Liver (tissue), 9 donors: ENCODE data around the gene S1PR1. TPM values are rescaled to one million over a fixed set of nuclear protein-coding genes. Genes with fewer than 3 reads are reported as not detected.

Experiments used
- DNase-seq: peaks from one replicate; pipeline ENCODE4 v3.0.0-alpha.2; 2017; ENCODE audit warnings: low spot score
- H3K27ac ChIP-seq, 2 donors: one replicate each; pipeline ENCODE4 v1.7.0; 2013; ENCODE audit warnings: inconsistent platforms in 2 of 2, low read length in 2 of 2, control low read depth in 1 of 2, low read depth in 1 of 2, mild to moderate bottlenecking in 1 of 2
- H3K27me3 ChIP-seq, 4 donors: one replicate each; pipeline versions ENCODE4 v1.6.1 to v1.7.0; 2013; ENCODE audit warnings: low read length in 3 of 4, inconsistent platforms in 1 of 4, mild to moderate bottlenecking in 1 of 4, moderate library complexity in 1 of 4; ENCODE audit not compliant: control insufficient read depth in 4 of 4, insufficient read depth in 4 of 4
- H3K36me3 ChIP-seq, 4 donors: one replicate each; pipeline versions ENCODE4 v1.6.1 to v1.7.0; 2013; ENCODE audit warnings: low read length in 3 of 4, mild to moderate bottlenecking in 3 of 4, low read depth in 1 of 4, moderate library complexity in 1 of 4; ENCODE audit not compliant: control insufficient read depth in 4 of 4, insufficient read depth in 3 of 4
- H3K4me1 ChIP-seq, 4 donors: one replicate each; pipeline versions ENCODE4 v1.6.1 to v1.7.0; 2013; ENCODE audit warnings: low read length in 3 of 4, mild to moderate bottlenecking in 3 of 4, moderate library complexity in 1 of 4; ENCODE audit not compliant: control insufficient read depth in 4 of 4, insufficient read depth in 4 of 4
- H3K4me3 ChIP-seq, 3 donors: one replicate each; pipeline versions ENCODE4 v1.6.1 to v1.7.0; 2013; ENCODE audit warnings: low read length in 3 of 3, control low read depth in 1 of 3, low read depth in 1 of 3, mild to moderate bottlenecking in 1 of 3
- H3K9ac ChIP-seq, 2 donors: one replicate each; pipeline ENCODE4 v1.7.0; 2013; ENCODE audit warnings: low read length in 2 of 2, mild to moderate bottlenecking in 2 of 2, moderate library complexity in 2 of 2, control low read depth in 1 of 2, low read depth in 1 of 2
- H3K9me3 ChIP-seq, 4 donors: one replicate each; pipeline versions ENCODE4 v1.6.1 to v1.7.0; 2013; ENCODE audit warnings: low read length in 3 of 4; ENCODE audit not compliant: control insufficient read depth in 4 of 4
- ATF3 ChIP-seq: IDR thresholded peaks from 2 replicates; pipeline ENCODE4 v1.6.1; 2016; ENCODE audit warnings: antibody characterized with exemption
- CTCF ChIP-seq: fragments of 150-350 bp; IDR thresholded peaks from 2 replicates; pipeline ENCODE4 v1.5.1; 2017; ENCODE audit warnings: improper control_type of control experiment, low read depth, low read length; ENCODE audit not compliant: missing input control
- EGR1 ChIP-seq, 2 donors: IDR thresholded peaks; 2 replicates each; pipeline ENCODE4 v1.6.1; 2016 to 2018; ENCODE audit warnings: antibody characterized with exemption in 2 of 2, low read depth in 2 of 2
- FOXA1 ChIP-seq: IDR thresholded peaks from 2 replicates; pipeline ENCODE4 v1.6.1; 2016; ENCODE audit warnings: antibody characterized with exemption
- GABPA ChIP-seq, 2 donors: IDR thresholded peaks in 1 of 2; conservative IDR thresholded peaks in 1 of 2; 2 replicates each; pipeline ENCODE4 v1.6.1; 2016; ENCODE audit warnings: antibody characterized with exemption in 2 of 2, mild to moderate bottlenecking in 1 of 2, moderate library complexity in 1 of 2
- MAX ChIP-seq: IDR thresholded peaks from 2 replicates; pipeline ENCODE4 v1.6.1; 2016; ENCODE audit warnings: antibody characterized with exemption
- NR2F2 ChIP-seq: IDR thresholded peaks from 2 replicates; pipeline ENCODE4 v1.6.1; 2016; ENCODE audit warnings: antibody characterized with exemption
- REST ChIP-seq: IDR thresholded peaks from 2 replicates; pipeline ENCODE4 v1.6.1; 2016; ENCODE audit warnings: antibody characterized with exemption, mild to moderate bottlenecking
- RXRA ChIP-seq, 2 donors: IDR thresholded peaks; 2 replicates each; pipeline ENCODE4 v1.6.1; 2017 to 2018; ENCODE audit warnings: antibody characterized with exemption in 2 of 2, mild to moderate bottlenecking in 1 of 2
- WGBS: extraction: QIAGEN DNeasy Blood & Tissue Kit; methylation state at CpG from one replicate; pipeline ENCODE4 v1.1.7; 2013; 5-methylcytosine and 5-hydroxymethylcytosine counted together
- polyA plus RNA-seq, 2 donors: library from polyadenylated mRNA; stranded (reverse) in 1 of 2; unstranded in 1 of 2; fragments of 200-250 nt in 1 of 2; fragments of >200 nt in 1 of 2; fragmentation: Nextera tagmentation in 1 of 2; extraction: Ambion mirVana in 1 of 2; gene quantifications; one replicate each; pipeline versions ENCODE4 v1.2.1 to v1.2.3, GENCODE V29; 2013 to 2015
- total RNA-seq, 2 donors: library from RNA; depleted of rRNA; stranded (reverse); fragments of >200 nt; gene quantifications; one replicate each; pipeline ENCODE4 v1.2.3, GENCODE V29; 2014
- donor health status: healthy.
- donor health status: healthy.
- donor health status: healthy.
- donor health status: healthy.
- donor health status: healthy.

Gene S1PR1
- total and polyA plus RNA-seq, 4 donors = 7.8 to 13.9 (median 11.1) TPM

GRCh38 chr1:101278845-101279244 lies 42.0 kb downstream of the S1PR1 start:
- Histone ChIP-seq H3K27ac (no peak overlapping the region), H3K27me3 (no peaks in the 10 kb centered on the region), H3K4me1 (no peaks in the 10 kb centered on the region), H3K9me3 (no peaks in the 10 kb centered on the region), H3K36me3 (no peaks in the 10 kb centered on the region), H3K9ac (no peak overlapping the region), H3K4me3 (no peak overlapping the region)
- TF ChIP-seq REST (no peak), GABPA (IDR thresholded peaks at IDR 0.05 in 1 of 2, conservative IDR thresholded peaks at IDR 0.05 in 1 of 2) (no peak), FOXA1 (no peak), MAX (no peak), ATF3 (no peak), EGR1 (IDR thresholded peaks at IDR 0.05; ENCODE audit: low read depth in 2 of 2) (no peak), NR2F2 (no peak), RXRA (IDR thresholded peaks at IDR 0.05) (no peak)
- WGBS = 68% methylated on average over 3 of the region's 3 CpGs
- no peak for DNase-seq

GRCh38 chr1:101280049-101280592 lies 43.3 kb downstream of the S1PR1 start:
- Histone ChIP-seq H3K27ac (no peak overlapping the region), H3K9me3 (no peaks in the 10 kb centered on the region), H3K27me3 (no peaks in the 10 kb centered on the region), H3K4me3 (no peak overlapping the region), H3K4me1 (no peaks in the 10 kb centered on the region), H3K9ac (no peak overlapping the region), H3K36me3 (no peaks in the 10 kb centered on the region)
- no peak for DNase-seq
- WGBS = 91% methylated on average over 1 of the region's 1 CpG
- no peak for TF ChIP-seq GABPA (IDR thresholded peaks at IDR 0.05 in 1 of 2, conservative IDR thresholded peaks at IDR 0.05 in 1 of 2)

- Histone ChIP-seq H3K9me3 (no peaks in the 10 kb centered on the region), H3K9ac (no peak overlapping the region), H3K4me1 (no peaks in the 10 kb centered on the region), H3K27ac (no peak overlapping the region), H3K36me3 (no peaks in the 10 kb centered on the region), H3K4me3 (no peak overlapping the region), H3K27me3 (no peaks in the 10 kb centered on the region)
- TF ChIP-seq CTCF (no peak), EGR1 (IDR thresholded peaks at IDR 0.05; ENCODE audit: low read depth in 2 of 2) (no peak)
- WGBS = 93% methylated on average over 4 of the region's 4 CpGs
- DNase-seq = no peak
These were observed 44.3 kb downstream of the S1PR1 start for GRCh38 chr1:101280942-101281654.
